BE2C (cell line): ENCODE results near the gene HOXD1.

Experiments used
- DNase-seq: peaks from one replicate; pipeline ENCODE4 v3.0.0-alpha.2; 2020
- H3K27me3 ChIP-seq: fragments of 250-450 bp; sonication (Bioruptor Pico); 2 replicates; pipeline ENCODE4 v1.5.1; 2020; ENCODE audit warnings: mild to moderate bottlenecking
- H3K36me3 ChIP-seq: fragments of 250-450 bp; sonication (Bioruptor Pico); 2 replicates; pipeline ENCODE4 v1.5.1; 2020; ENCODE audit warnings: mild to moderate bottlenecking
- H3K4me1 ChIP-seq: fragments of 250-450 bp; sonication (Bioruptor Pico); 2 replicates; pipeline ENCODE4 v1.5.1; 2020
- H3K4me3 ChIP-seq: 2 replicates; pipeline ENCODE4 v1.5.1; 2011; ENCODE audit warnings: low read depth, low read length
- H3K9me3 ChIP-seq: fragments of 250-450 bp; sonication (Bioruptor Pico); 2 replicates; pipeline ENCODE4 v1.5.1; 2020
- TF ChIP-seq, protein P1 (sequence below): IDR thresholded peaks from 2 replicates; pipeline ENCODE4 v1.5.1; 2012; ENCODE audit warnings: mild to moderate bottlenecking, low read depth, low read length

Gene HOXD1

DNA sequence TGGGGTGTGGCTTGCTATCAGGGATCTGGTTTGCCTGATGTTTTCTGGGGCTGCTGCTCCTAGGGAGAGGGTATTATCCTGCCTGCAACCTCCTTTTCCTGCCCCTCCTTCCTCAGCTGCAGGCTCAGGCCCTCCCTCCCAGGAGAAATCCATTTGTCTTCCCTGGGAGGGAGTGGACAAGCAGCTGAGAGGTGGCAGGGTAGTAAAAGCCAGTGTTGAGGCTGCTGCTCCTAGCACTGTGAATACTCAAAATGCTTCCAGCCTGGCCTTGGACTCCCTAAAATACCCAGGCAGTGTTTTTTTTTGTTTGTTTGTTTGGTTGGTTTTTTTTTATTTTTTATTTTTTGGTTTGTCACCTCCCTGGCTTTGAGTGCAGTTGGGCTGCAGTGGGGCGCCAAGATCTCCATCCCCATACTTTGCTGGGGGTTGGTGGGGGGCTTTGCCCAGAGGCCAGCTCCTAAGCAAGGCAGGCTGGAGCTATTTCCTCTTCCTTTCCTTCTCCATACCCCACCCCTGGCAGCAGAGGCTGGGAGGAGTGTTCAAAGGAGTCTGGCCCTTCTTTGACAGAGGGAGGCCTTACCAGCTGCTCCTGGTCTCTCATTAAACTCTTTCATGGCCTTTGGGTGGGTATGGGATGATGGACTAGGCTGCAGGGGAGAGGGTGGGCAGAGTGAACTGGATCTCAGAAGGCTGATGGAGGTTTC is 17.7 kb upstream of the HOXD1 start:
- TF ChIP-seq, protein P1, sequence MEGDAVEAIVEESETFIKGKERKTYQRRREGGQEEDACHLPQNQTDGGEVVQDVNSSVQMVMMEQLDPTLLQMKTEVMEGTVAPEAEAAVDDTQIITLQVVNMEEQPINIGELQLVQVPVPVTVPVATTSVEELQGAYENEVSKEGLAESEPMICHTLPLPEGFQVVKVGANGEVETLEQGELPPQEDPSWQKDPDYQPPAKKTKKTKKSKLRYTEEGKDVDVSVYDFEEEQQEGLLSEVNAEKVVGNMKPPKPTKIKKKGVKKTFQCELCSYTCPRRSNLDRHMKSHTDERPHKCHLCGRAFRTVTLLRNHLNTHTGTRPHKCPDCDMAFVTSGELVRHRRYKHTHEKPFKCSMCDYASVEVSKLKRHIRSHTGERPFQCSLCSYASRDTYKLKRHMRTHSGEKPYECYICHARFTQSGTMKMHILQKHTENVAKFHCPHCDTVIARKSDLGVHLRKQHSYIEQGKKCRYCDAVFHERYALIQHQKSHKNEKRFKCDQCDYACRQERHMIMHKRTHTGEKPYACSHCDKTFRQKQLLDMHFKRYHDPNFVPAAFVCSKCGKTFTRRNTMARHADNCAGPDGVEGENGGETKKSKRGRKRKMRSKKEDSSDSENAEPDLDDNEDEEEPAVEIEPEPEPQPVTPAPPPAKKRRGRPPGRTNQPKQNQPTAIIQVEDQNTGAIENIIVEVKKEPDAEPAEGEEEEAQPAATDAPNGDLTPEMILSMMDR: no peak
- Histone ChIP-seq H3K4me1 (peaks cover 7% of the 10 kb centered on the region), H3K4me3 (no peak overlapping the region), H3K36me3 (peaks cover 5% of the 10 kb centered on the region), H3K9me3 (no peaks in the 10 kb centered on the region), H3K27me3 (no peaks in the 10 kb centered on the region)
- DNase-seq: no peak

DNA sequence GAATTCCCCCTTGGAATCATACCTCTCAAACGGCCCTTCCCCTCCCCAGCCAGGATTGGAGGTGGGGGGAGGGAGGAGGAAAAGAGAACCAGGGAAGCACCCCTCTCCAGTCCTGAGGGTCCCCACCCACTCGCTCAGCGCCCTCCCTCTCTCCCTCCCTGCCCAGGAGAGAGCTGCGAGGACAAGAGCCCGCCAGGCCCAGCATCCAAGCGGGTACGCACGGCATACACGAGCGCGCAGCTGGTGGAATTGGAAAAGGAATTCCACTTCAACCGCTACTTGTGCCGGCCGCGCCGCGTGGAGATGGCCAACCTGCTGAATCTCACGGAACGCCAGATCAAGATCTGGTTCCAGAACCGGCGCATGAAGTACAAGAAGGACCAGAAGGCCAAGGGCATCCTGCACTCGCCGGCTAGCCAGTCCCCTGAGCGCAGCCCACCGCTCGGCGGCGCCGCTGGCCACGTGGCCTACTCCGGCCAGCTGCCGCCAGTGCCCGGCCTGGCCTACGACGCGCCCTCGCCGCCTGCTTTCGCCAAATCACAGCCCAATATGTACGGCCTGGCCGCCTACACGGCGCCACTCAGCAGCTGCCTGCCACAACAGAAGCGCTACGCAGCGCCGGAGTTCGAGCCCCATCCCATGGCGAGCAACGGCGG is 17.0 kb upstream of the HOXD1 start:
- Histone ChIP-seq H3K4me1 (peaks cover 11% of the 10 kb centered on the region), H3K9me3 (no peaks in the 10 kb centered on the region), H3K36me3 (peaks cover 5% of the 10 kb centered on the region), H3K27me3 (no peaks in the 10 kb centered on the region), H3K4me3 (no peak overlapping the region)
- DNase-seq: no peak
- TF ChIP-seq, protein P1: no peak

DNA sequence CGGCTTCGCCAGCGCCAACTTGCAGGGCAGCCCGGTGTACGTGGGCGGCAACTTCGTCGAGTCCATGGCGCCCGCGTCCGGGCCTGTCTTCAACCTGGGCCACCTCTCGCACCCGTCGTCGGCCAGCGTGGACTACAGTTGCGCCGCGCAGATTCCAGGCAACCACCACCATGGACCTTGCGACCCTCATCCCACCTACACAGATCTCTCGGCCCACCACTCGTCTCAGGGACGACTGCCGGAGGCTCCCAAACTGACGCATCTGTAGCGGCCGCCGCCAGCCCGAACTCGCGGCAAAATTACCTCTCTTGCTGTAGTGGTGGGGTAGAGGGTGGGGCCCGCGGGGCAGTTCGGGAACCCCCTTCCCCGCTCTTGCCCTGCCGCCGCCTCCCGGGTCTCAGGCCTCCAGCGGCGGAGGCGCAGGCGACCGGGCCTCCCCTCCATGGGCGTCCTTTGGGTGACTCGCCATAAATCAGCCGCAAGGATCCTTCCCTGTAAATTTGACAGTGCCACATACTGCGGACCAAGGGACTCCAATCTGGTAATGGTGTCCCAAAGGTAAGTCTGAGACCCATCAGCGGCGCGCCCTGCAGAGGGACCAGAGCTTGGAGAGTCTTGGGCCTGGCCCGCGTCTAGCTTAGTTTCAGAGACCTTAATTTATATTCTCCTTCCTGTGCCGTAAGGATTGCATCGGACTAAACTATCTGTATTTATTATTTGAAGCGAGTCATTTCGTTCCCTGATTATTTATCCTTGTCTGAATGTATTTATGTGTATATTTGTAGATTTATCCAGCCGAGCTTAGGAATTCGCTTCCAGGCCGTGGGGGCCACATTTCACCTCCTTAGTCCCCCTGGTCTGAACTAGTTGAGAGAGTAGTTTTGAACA is 16.2 kb upstream of the HOXD1 start:
- Histone ChIP-seq H3K9me3 (no peaks in the 10 kb centered on the region), H3K27me3 (no peaks in the 10 kb centered on the region), H3K4me1 (peaks cover 11% of the 10 kb centered on the region), H3K4me3 (no peak overlapping the region), H3K36me3 (peaks cover 5% of the 10 kb centered on the region)
- TF ChIP-seq, protein P1: no peak
- DNase-seq: no peak

DNA sequence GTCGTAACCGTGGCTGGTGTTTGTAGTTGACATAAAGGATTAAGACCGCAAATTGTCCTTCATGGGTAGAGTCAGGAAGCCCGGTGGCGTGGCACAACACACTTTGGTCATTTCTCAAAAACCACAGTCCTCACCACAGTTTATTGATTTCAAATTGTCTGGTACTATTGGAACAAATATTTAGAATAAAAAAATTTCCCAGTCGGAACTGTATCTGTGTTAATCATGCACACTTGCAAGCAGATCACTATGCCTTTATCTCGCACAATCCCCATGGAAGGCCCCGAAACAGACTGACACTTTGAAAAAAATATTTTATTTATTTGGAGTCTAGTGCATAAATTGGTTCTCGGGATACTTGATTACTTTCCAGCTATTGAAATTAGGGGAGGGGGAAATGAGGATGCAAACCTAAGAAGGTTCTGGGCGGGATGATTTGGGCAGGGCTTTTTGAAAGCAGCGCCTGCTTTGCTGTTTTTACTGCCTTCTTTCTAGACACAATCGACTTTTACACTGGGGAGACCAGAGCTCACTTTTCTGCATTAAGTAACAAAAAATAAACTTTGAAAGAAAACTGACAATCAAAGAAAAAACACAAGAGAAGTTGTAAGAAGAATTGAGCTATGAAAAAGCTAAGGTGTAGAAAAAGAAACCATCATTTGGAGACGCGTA is 15.4 kb upstream of the HOXD1 start:
- DNase-seq: no peak
- Histone ChIP-seq H3K9me3 (no peaks in the 10 kb centered on the region), H3K36me3 (peaks cover 5% of the 10 kb centered on the region), H3K4me3 (no peak overlapping the region), H3K27me3 (no peaks in the 10 kb centered on the region), H3K4me1 (peaks cover 11% of the 10 kb centered on the region)
- TF ChIP-seq, protein P1: no peak

DNA sequence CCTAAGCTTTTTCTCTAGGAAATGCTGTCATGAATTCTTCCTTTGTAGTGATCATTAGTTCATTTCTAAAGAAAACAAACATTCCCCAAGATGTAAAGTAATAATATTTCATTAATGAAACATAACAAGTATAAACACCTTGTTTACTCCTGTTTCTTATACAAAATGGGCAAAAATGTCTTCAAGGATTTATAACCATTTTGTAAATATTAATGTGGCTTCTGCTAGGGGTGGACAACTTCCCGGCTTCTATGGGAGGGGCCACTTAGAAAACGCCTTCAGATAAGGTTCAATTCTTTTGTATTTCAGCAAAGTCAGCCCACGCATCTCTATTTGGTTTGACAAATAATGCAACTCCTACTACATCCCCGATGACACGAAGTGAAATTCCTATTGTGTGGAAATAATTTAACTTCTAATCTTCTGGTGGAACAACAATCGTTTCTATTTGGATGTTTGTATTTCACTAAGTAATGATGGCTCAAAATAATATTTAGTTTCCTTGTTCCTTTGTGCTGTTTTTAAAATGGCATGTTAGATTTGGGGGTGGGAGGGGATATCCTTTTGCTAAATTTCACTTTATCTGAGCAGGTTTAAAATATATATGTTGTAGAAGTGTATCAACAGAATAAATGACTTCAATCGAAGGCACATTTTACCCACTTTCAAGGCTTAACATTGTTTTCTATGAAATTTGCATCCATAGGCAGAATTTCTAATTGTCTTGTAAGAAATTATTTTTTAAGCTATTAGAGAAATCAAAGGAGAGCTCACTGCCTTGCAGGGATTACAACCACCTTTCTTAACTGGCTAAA is 14.7 kb upstream of the HOXD1 start:
- H3K4me1 ChIP-seq: peaks cover 11% of the 10 kb centered on the region
- H3K27me3 ChIP-seq: no peaks in the 10 kb centered on the region
- no peak for DNase-seq
- TF ChIP-seq, protein P1: no peak
- H3K36me3 ChIP-seq: peaks cover 5% of the 10 kb centered on the region
- no peaks in the 10 kb centered on the region for H3K9me3 ChIP-seq
- peak overlapping the region; percentile 57 for H3K4me3 ChIP-seq
